ENCODE results near the gene PRIMA1. TPM values are rescaled to one million over a fixed set of nuclear protein-coding genes. Genes with fewer than 3 reads are reported as not detected.

PRIMA1 gene
- polyA plus RNA-seq, 1 experiment = not detected

- POLR2A ChIA-PET = no interaction called here
- no peak overlapping the region for H3K27ac ChIP-seq (ENCODE audit: low read depth, low read length)
- no peak for DNase-seq (ENCODE audit: low read depth, low spot score)
- H3K27me3 ChIP-seq (ENCODE audit: control insufficient read depth, insufficient read depth, low read length) = no peaks in the 10 kb centered on the region
- TF ChIP-seq CTCF (IDR thresholded peaks at IDR 0.05; ENCODE audit: low read depth, low read length) = no peak
- H3K4me3 ChIP-seq (ENCODE audit: low read depth, low read length) = no peak overlapping the region
- no peaks in the 10 kb centered on the region; the same call in 1 of the 2 replicates for H3K9me3 ChIP-seq (ENCODE audit: control insufficient read depth, insufficient read depth, low read length)
- CTCF ChIA-PET = no interaction called here
Measured at GRCh38 chr14:93736378-93737014, 51.8 kb downstream of the PRIMA1 start.

- ChIA-PET POLR2A (no interaction called here), CTCF (no interaction called here)
- H3K27ac ChIP-seq (ENCODE audit: low read depth, low read length) = no peak overlapping the region
- no peak overlapping the region for H3K4me3 ChIP-seq (ENCODE audit: low read depth, low read length)
- no peak for TF ChIP-seq CTCF (IDR thresholded peaks at IDR 0.05; ENCODE audit: low read depth, low read length)
- no peaks in the 10 kb centered on the region; the same call in 1 of the 2 replicates for H3K9me3 ChIP-seq (ENCODE audit: control insufficient read depth, insufficient read depth, low read length)
- DNase-seq (ENCODE audit: low read depth, low spot score) = no peak
- no peaks in the 10 kb centered on the region for H3K27me3 ChIP-seq (ENCODE audit: control insufficient read depth, insufficient read depth, low read length)
Measured at GRCh38 chr14:93735206-93735605, 53.1 kb downstream of the PRIMA1 start.

GRCh38 chr14:93734086-93734822 lies 54.0 kb downstream of the PRIMA1 start:
- ChIA-PET CTCF (no interaction called here), POLR2A (no interaction called here)
- Histone ChIP-seq H3K27me3 (ENCODE audit: control insufficient read depth, insufficient read depth, low read length) (no peaks in the 10 kb centered on the region), H3K4me3 (ENCODE audit: low read depth, low read length) (no peak overlapping the region), H3K9me3 (ENCODE audit: control insufficient read depth, insufficient read depth, low read length) (no peaks in the 10 kb centered on the region; the same call in 1 of the 2 replicates), H3K27ac (ENCODE audit: low read depth, low read length) (no peak overlapping the region)
- no peak for DNase-seq (ENCODE audit: low read depth, low spot score)
- no peak for TF ChIP-seq CTCF (IDR thresholded peaks at IDR 0.05; ENCODE audit: low read depth, low read length)

GRCh38 chr14:93733631-93734030 lies 54.7 kb downstream of the PRIMA1 start:
- H3K27me3 ChIP-seq (ENCODE audit: control insufficient read depth, insufficient read depth, low read length) = no peaks in the 10 kb centered on the region
- CTCF ChIA-PET = no interaction called here
- no peak for TF ChIP-seq CTCF (IDR thresholded peaks at IDR 0.05; ENCODE audit: low read depth, low read length)
- no peaks in the 10 kb centered on the region; the same call in 1 of the 2 replicates for H3K9me3 ChIP-seq (ENCODE audit: control insufficient read depth, insufficient read depth, low read length)
- H3K27ac ChIP-seq (ENCODE audit: low read depth, low read length) = no peak overlapping the region
- DNase-seq (ENCODE audit: low read depth, low spot score) = no peak
- POLR2A ChIA-PET = no interaction called here
- H3K4me3 ChIP-seq (ENCODE audit: low read depth, low read length) = no peak overlapping the region

- CTCF ChIA-PET = no interaction called here
- no peak overlapping the region for H3K27ac ChIP-seq (ENCODE audit: low read depth, low read length)
Measured at GRCh38 chr14:93733231-93733630, 55.1 kb downstream of the PRIMA1 start.

More at GRCh38 chr14:93733231-93733630, 55.1 kb downstream of the PRIMA1 start:
- Histone ChIP-seq H3K9me3 (ENCODE audit: control insufficient read depth, insufficient read depth, low read length) (no peaks in the 10 kb centered on the region; the same call in 1 of the 2 replicates), H3K27me3 (ENCODE audit: control insufficient read depth, insufficient read depth, low read length) (no peaks in the 10 kb centered on the region), H3K4me3 (ENCODE audit: low read depth, low read length) (no peak overlapping the region)
- no peak for TF ChIP-seq CTCF (IDR thresholded peaks at IDR 0.05; ENCODE audit: low read depth, low read length)
- POLR2A ChIA-PET = no interaction called here
- no peak for DNase-seq (ENCODE audit: low read depth, low spot score)

Measured in AG04450 (cell line).